Ovary (tissue), 3 donors: Measurements from ENCODE around the gene STIL.

ENCODE experiments used
- EP300 ChIP-seq: sonication (generic); formaldehyde crosslinking; IDR thresholded peaks from one replicate; pipeline ENCODE4 v1.6.1; 2017; ENCODE audit warnings: antibody characterized with exemption
- POLR2A ChIP-seq: fragments of 450-650 bp; IDR thresholded peaks from one replicate; pipeline ENCODE4 v1.6.1; 2017; ENCODE audit warnings: antibody characterized with exemption, mild to moderate bottlenecking, moderate library complexity
- TF ChIP-seq, protein P1 (sequence below), 3 donors: fragments of 450-650 bp in 2 of 3; fragments of 200-600 bp in 1 of 3; IDR thresholded peaks; one replicate each; pipeline versions ENCODE4 v1.5.1 to v1.8.0; 2016 to 2022; ENCODE audit warnings: antibody characterized with exemption in 3 of 3, mild to moderate bottlenecking in 1 of 3
- donor health status: DM: no; HTN: no; CAD: no.

GRCh38 chr1:47302472-47302871 is 11.5 kb downstream of the STIL start:
- no peak for TF ChIP-seq EP300
- TF ChIP-seq, protein P1, sequence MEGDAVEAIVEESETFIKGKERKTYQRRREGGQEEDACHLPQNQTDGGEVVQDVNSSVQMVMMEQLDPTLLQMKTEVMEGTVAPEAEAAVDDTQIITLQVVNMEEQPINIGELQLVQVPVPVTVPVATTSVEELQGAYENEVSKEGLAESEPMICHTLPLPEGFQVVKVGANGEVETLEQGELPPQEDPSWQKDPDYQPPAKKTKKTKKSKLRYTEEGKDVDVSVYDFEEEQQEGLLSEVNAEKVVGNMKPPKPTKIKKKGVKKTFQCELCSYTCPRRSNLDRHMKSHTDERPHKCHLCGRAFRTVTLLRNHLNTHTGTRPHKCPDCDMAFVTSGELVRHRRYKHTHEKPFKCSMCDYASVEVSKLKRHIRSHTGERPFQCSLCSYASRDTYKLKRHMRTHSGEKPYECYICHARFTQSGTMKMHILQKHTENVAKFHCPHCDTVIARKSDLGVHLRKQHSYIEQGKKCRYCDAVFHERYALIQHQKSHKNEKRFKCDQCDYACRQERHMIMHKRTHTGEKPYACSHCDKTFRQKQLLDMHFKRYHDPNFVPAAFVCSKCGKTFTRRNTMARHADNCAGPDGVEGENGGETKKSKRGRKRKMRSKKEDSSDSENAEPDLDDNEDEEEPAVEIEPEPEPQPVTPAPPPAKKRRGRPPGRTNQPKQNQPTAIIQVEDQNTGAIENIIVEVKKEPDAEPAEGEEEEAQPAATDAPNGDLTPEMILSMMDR (IDR thresholded peaks at IDR 0.05): no peak
- no peak for TF ChIP-seq POLR2A
